Thoracic aorta (tissue), 2 donors: Measurements from ENCODE around the gene TTN. TPM values are rescaled to one million over a fixed set of nuclear protein-coding genes. Genes with fewer than 3 reads are reported as not detected.

Source experiments
- ATAC-seq: fragments of 150-250 bp; one replicate; pipeline ENCODE4 v1.8.0; 2017; ENCODE audit warnings: low read depth; ENCODE audit not compliant: insufficient number of reproducible peaks, low FRiP score
- DNase-seq: peaks from one replicate; pipeline ENCODE4 v3.0.0-alpha.2; 2020; ENCODE audit warnings: low spot score
- H3K27ac ChIP-seq, 2 donors: fragments of 200-600 bp; sonication (generic); 1 replicate in 1 of 2; 2 replicates in 1 of 2; pipeline ENCODE4 v1.5.1; 2016; ENCODE audit warnings: mild to moderate bottlenecking in 2 of 2, moderate library complexity in 2 of 2
- H3K27me3 ChIP-seq: fragments of 200-600 bp; sonication (generic); replicated peaks from 2 replicates; pipeline ENCODE4 v1.6.0; 2016; ENCODE audit warnings: mild to moderate bottlenecking; ENCODE audit not compliant: insufficient read depth
- H3K36me3 ChIP-seq: fragments of 200-600 bp; sonication (generic); one replicate; pipeline ENCODE4 v1.5.1; 2016
- H3K4me1 ChIP-seq, 2 donors: fragments of 200-600 bp; sonication (generic); 1 replicate in 1 of 2; 2 replicates in 1 of 2; pipeline versions ENCODE4 v1.5.1 to v1.6.0; 2016; ENCODE audit warnings: low read depth in 2 of 2, mild to moderate bottlenecking in 1 of 2; ENCODE audit not compliant: control insufficient read depth in 1 of 2
- H3K4me3 ChIP-seq: fragments of 200-600 bp; sonication (generic); 2 replicates; pipeline ENCODE4 v1.5.1; 2016; ENCODE audit warnings: mild to moderate bottlenecking
- H3K9me3 ChIP-seq: fragments of 200-600 bp; sonication (generic); 2 replicates; pipeline ENCODE4 v1.5.1; 2016
- CTCF ChIP-seq: fragments of 200-600 bp; sonication (generic); IDR thresholded peaks from one replicate; pipeline ENCODE4 v1.5.1; 2019; ENCODE audit warnings: antibody characterized with exemption
- total RNA-seq, 2 donors: library from RNA; depleted of rRNA; stranded (reverse); fragments of >200 nt; gene quantifications; one replicate each; pipeline versions ENCODE4 v1.1.0 to v1.2.3, GENCODE V29; 2016

The TTN gene
- total RNA-seq, 2 donors from 2014 or later, result 7.0 to 16.4 TPM

GRCh38 chr2:178506101-178506500, 301.1 kb downstream of the TTN start:
- Histone ChIP-seq H3K27ac (no peak overlapping the region), H3K9me3 (no peaks in the 10 kb centered on the region), H3K4me1 (no peaks in the 10 kb centered on the region), H3K4me3 (no peak overlapping the region), H3K36me3 (peaks cover 29% of the 10 kb centered on the region), H3K27me3 (no peaks in the 10 kb centered on the region)
- ATAC-seq, result no peak
- TF ChIP-seq CTCF, result no peak
- DNase-seq, result no peak

- peaks cover 42% of the 10 kb centered on the region for H3K36me3 ChIP-seq
- ATAC-seq (no peak), DNase-seq (no peak)
- H3K9me3 ChIP-seq, result no peaks in the 10 kb centered on the region
- TF ChIP-seq CTCF, result no peak
- no peaks in the 10 kb centered on the region for H3K4me1 ChIP-seq
- H3K27ac ChIP-seq, result no peak overlapping the region
- no peak overlapping the region for H3K4me3 ChIP-seq
- H3K27me3 ChIP-seq, result no peaks in the 10 kb centered on the region
These were observed 304.5 kb downstream of the TTN start for GRCh38 chr2:178502751-178503150.

- Histone ChIP-seq H3K27ac (no peak overlapping the region), H3K4me3 (no peak overlapping the region), H3K4me1 (no peaks in the 10 kb centered on the region), H3K27me3 (no peaks in the 10 kb centered on the region), H3K36me3 (peaks cover 56% of the 10 kb centered on the region), H3K9me3 (no peaks in the 10 kb centered on the region)
- TF ChIP-seq CTCF, result no peak
- no peak for ATAC-seq
- DNase-seq, result no peak
These were observed 307.6 kb downstream of the TTN start for GRCh38 chr2:178499640-178500039.

- no peak overlapping the region for H3K27ac ChIP-seq
- H3K4me3 ChIP-seq, result no peak overlapping the region
- DNase-seq (no peak), ATAC-seq (no peak)
- no peaks in the 10 kb centered on the region for H3K9me3 ChIP-seq
- peaks cover 58% of the 10 kb centered on the region for H3K36me3 ChIP-seq
- no peak for TF ChIP-seq CTCF
- no peaks in the 10 kb centered on the region for H3K27me3 ChIP-seq
- H3K4me1 ChIP-seq, result no peaks in the 10 kb centered on the region
These were observed 309.1 kb downstream of the TTN start for GRCh38 chr2:178498137-178498536.

GRCh38 chr2:178496049-178496448, 311.2 kb downstream of the TTN start:
- ATAC-seq (no peak), DNase-seq (no peak)
- Histone ChIP-seq H3K4me1 (no peaks in the 10 kb centered on the region), H3K27me3 (no peaks in the 10 kb centered on the region), H3K9me3 (no peaks in the 10 kb centered on the region), H3K4me3 (no peak overlapping the region), H3K36me3 (peaks cover 42% of the 10 kb centered on the region), H3K27ac (no peak overlapping the region)
- TF ChIP-seq CTCF, result no peak
